ENCODE measurements around the gene WDPCP.
"Not testable (repeated sequence)": the region's sequence is repeated elsewhere in the genome, so short reads cannot be mapped to it uniquely, and the experiment has no call there.

WDPCP gene

DNA sequence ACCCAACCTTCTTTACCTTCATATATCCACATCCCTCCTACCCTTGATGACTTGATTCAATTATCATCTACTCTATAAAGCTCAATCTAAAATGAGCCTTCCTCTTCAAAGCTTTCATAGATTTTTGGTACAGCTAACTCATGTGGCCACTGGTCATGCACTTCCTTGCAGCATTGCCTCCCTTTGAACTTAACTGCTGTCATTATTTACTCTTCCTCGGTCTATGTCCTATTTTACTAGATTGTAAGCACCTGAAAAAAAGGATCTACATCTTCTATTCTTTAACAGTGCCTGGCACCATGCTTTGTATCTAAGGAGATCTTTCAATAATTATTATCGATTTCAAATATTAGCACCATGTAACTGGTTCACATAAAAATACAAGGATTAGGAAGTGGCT is 31.1 kb upstream of the WDPCP start:
- no peak overlapping the region for H3K4me3 ChIP-seq (ENCODE audit: low read depth, low read length)
- no peak for DNase-seq (ENCODE audit: low read depth)
- TF ChIP-seq, protein P1, sequence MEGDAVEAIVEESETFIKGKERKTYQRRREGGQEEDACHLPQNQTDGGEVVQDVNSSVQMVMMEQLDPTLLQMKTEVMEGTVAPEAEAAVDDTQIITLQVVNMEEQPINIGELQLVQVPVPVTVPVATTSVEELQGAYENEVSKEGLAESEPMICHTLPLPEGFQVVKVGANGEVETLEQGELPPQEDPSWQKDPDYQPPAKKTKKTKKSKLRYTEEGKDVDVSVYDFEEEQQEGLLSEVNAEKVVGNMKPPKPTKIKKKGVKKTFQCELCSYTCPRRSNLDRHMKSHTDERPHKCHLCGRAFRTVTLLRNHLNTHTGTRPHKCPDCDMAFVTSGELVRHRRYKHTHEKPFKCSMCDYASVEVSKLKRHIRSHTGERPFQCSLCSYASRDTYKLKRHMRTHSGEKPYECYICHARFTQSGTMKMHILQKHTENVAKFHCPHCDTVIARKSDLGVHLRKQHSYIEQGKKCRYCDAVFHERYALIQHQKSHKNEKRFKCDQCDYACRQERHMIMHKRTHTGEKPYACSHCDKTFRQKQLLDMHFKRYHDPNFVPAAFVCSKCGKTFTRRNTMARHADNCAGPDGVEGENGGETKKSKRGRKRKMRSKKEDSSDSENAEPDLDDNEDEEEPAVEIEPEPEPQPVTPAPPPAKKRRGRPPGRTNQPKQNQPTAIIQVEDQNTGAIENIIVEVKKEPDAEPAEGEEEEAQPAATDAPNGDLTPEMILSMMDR (conservative IDR thresholded peaks at IDR 0.05; ENCODE audit: low read depth, low read length), result no peak

DNA sequence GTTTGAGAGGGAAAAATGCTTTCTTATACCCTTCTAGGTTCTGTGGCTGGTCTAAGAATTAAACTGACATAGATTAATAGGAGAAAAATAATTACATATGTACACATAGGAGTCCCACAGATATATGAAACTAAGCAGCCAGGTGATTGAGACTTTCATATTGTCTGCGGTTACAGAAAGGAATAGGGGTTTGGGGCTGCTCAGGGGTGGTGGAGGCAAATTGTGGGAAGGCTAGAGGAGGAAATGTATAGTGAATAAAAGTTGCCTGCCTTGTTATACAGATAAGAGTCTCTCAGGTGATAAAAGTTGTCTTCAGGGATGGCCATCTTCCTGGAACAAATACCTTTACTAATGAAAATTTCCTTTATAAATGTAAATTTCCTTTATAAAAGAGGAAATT is 29.1 kb upstream of the WDPCP start:
- TF ChIP-seq, protein P1 (conservative IDR thresholded peaks at IDR 0.05; ENCODE audit: low read depth, low read length), result no peak
- no peak for DNase-seq (ENCODE audit: low read depth)

DNA sequence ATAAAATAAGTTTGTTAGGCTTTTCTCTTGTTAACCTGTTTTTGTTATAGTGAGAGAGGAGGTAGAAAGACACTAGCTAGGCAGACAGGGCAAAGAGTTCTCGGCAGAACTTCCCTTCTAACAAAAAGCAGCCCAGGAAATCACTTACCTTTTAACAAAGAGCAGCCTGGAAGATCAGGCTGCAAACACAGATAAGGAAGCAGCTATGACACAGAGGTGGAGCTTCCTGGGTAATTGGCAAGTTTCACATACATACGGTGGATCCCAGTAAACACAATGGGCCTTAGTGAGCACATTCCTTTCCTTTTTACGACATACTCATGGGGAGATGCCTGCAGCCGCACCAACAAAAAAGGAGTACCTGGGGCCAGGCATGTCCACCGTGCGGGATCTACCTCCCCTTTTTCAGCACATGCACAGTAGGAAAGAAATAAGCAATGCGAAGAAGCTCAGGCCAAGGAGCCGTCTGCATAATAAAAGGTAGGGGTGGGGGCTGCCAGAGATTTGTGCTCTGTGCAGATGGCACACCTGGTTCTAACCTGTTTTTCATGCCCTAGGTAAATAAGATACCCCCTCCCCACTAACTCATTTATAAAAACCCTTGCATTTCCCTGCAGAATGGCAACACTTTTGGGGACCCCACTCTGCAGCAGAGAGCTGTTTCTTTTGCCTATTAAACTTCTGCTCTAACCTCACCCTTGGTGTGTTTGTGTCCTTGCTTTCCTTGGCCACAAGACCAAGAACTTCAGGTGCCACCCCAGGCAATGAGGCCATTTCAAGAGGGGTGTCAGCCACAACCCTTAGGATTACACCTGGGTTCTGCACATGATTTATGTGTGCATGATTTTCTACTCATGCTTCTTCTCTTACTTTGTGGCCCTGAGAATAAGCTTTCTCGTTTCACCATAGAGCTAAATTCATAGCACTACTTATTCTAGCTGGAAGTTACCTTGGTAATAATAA is 27.0 kb upstream of the WDPCP start:
- TF ChIP-seq, protein P1 (conservative IDR thresholded peaks at IDR 0.05; ENCODE audit: low read depth, low read length), result no peak
- peak; percentile 49 for DNase-seq (ENCODE audit: low read depth)
- no peak overlapping the region for H3K4me3 ChIP-seq (ENCODE audit: low read depth, low read length)

More for the DNA sequence above, 29.1 kb upstream of the WDPCP start:
- H3K4me3 ChIP-seq (ENCODE audit: low read depth, low read length), result no peak overlapping the region

DNA sequence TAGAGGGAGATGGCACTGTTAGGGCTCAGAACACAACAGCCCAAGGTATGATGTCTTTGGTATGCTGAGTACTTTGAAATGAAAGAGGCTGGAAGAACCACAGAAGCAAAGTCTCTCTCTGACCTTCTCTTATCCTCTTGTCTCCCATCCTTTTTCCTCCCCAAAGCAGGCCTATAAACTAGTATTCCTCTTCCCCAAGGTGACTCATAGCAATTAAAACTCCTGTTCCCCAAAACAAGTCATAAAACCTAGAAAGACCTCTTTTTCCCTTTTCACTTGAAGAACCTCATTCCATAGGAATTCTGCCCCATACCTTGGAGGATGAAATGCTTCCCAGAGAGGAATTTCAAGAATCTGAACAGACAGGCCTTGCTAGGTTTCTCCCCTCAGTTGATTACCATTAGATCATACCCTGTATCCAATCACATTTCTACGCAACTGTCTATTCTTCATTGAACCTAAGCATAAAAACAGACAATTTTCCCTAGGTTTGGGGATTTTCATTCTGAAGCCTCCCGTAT is 26.2 kb upstream of the WDPCP start:
- no peak overlapping the region for H3K4me3 ChIP-seq (ENCODE audit: low read depth, low read length)
- DNase-seq (ENCODE audit: low read depth), result peak; percentile 31
- TF ChIP-seq, protein P1 (conservative IDR thresholded peaks at IDR 0.05; ENCODE audit: low read depth, low read length), result no peak

DNA sequence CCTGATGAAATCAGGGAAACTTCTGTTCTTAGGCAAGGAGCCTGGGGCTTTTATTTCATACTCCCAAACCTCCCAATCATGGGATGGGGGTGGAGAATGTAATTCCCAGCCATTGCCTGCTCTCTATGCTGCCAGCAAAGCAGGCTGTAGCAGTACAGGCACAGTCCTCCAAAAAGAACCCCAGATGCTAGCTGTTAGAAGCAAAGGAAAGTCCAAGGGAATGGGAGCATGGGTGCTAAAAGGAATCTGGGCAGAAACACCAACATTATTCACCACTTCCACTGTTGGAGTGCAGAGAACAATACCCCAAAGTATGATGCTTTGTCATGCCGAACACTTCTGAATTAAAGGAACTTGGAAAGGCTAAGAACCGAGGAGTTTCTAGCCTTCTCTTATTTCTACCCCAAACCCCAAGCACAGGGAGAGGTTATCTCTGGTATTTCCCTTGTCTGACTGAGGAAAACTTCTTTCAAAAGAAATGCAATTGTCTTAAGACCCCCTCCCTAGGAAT is 25.2 kb upstream of the WDPCP start:
- H3K4me3 ChIP-seq (ENCODE audit: low read depth, low read length), result no peak overlapping the region
- DNase-seq (ENCODE audit: low read depth), result peak; percentile 51
- TF ChIP-seq, protein P1 (conservative IDR thresholded peaks at IDR 0.05; ENCODE audit: low read depth, low read length), result no peak

DNA sequence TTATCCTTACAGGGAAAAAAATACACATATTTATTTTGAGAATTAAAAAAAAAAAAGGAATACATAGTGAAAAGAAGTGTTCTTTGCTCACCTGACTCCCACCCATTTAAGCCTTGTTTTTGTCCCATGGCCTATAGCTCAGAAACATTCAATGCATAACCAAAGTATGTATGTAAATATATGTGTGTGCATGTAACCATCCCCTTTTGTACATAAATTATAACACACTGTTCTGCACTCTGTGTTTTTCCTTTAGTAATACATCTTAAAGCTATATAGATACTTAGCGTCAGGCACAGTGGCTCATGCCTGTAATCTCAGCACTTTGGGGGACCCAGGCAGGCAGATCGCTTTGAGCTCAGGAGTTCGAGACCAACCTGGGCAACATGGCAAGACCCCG is 22.2 kb upstream of the WDPCP start:
- TF ChIP-seq, protein P1 (conservative IDR thresholded peaks at IDR 0.05; ENCODE audit: low read depth, low read length), result no peak
- no peak overlapping the region for H3K4me3 ChIP-seq (ENCODE audit: low read depth, low read length)
- DNase-seq (ENCODE audit: low read depth), result no peak

DNA sequence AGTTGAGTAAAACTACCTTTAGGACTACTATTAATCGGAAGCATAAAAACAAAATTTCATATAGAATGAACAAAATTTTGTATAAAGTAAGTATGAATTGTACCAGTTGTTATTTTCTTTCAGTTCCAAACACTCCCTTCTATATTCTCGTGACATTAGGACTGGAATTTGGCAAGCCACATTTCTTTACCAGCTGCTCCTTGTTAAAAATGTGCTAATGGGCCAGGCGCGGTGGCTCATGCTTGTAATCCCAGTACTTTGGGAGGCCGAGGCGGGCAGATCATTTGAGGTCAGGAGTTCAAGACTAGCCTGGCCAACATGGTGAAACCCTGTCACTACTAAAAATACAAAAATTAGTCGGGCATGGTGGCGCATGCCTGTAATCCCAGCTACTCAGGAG is 20.6 kb upstream of the WDPCP start:
- not testable (repeated sequence) for DNase-seq (ENCODE audit: low read depth); H3K4me3 ChIP-seq (ENCODE audit: low read depth, low read length)

All from choroid plexus epithelial cell (primary cell).